NT2/D1 (cell line): ENCODE measurements around the gene VTI1A.

Source experiments
- DNase-seq: peaks from one replicate; pipeline ENCODE4 v3.0.0-alpha.2; 2011; ENCODE audit warnings: low read depth, low spot score
- H3K27me3 ChIP-seq: 2 replicates; pipeline ENCODE4 v1.6.0; 2011; ENCODE audit warnings: mild to moderate bottlenecking; ENCODE audit not compliant: insufficient read length, insufficient read depth
- H3K36me3 ChIP-seq: 2 replicates; pipeline ENCODE4 v1.6.1; 2011; ENCODE audit warnings: mild to moderate bottlenecking, low read length, mixed read lengths; ENCODE audit not compliant: insufficient read depth, insufficient read length
- H3K4me1 ChIP-seq: 2 replicates; pipeline ENCODE4 v1.5.1; 2011; ENCODE audit not compliant: insufficient read depth, insufficient read length
- H3K4me3 ChIP-seq: 2 replicates; pipeline ENCODE4 v1.5.1; 2011; ENCODE audit warnings: low read depth; ENCODE audit not compliant: insufficient read length
- H3K9ac ChIP-seq: 2 replicates; pipeline ENCODE4 v1.6.0; 2011; ENCODE audit warnings: low read depth; ENCODE audit not compliant: insufficient read length
- H3K9me3 ChIP-seq: 2 replicates; pipeline ENCODE4 v1.5.1; 2011; ENCODE audit warnings: mild to moderate bottlenecking, low read length; ENCODE audit not compliant: insufficient read depth
- SUZ12 ChIP-seq: IDR thresholded peaks from 2 replicates; pipeline ENCODE4 v1.6.1; 2011; ENCODE audit not compliant: insufficient read length, insufficient read depth; ENCODE audit errors: extremely low read depth
- YY1 ChIP-seq: IDR thresholded peaks from 2 replicates; pipeline ENCODE4 v1.6.1; 2011; ENCODE audit not compliant: insufficient read length, insufficient read depth
- ZNF274 ChIP-seq: IDR thresholded peaks from 2 replicates; pipeline ENCODE4 v1.6.1; 2011; ENCODE audit warnings: mild to moderate bottlenecking, low read depth, low read length

Gene VTI1A

GRCh38 chr10:112763916-112764520 is 317.0 kb downstream of the VTI1A start:
- no peaks in the 10 kb centered on the region for H3K9me3 ChIP-seq
- H3K27me3 ChIP-seq, result no peaks in the 10 kb centered on the region
- H3K4me1 ChIP-seq, result no peaks in the 10 kb centered on the region
- no peak overlapping the region for H3K9ac ChIP-seq
- H3K36me3 ChIP-seq, result no peaks in the 10 kb centered on the region
- no peak overlapping the region for H3K4me3 ChIP-seq
- no peak for TF ChIP-seq SUZ12
- TF ChIP-seq ZNF274, result no peak
- TF ChIP-seq YY1, result no peak
- DNase-seq, result no peak

DNA sequence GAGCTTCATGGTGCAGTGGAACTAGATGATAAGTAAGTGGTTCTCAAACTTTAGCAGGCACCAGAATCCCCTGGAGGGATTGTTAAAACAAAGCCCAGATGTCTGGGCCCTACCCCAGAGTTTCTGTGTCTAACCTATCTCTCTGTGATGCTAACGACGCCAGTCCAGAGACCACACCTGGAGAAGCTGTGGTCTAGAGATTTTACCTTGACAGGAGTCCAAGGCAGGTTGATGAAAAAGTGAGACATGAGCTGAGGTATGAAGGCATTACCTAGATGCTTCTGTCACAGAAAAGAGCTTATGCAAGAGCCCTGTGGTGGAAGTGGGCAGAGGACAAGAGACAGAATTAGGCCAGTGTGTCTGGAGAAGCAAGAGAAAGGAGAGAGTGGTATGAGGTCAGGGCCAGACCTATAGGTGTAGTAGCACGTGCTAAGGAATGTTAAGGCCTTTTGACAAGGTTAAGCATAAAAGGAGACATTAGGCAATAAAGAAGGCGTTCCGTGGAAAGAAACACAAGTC is 318.8 kb downstream of the VTI1A start:
- no peaks in the 10 kb centered on the region for H3K36me3 ChIP-seq
- no peaks in the 10 kb centered on the region for H3K4me1 ChIP-seq
- H3K9ac ChIP-seq, result no peak overlapping the region
- no peak for DNase-seq
- H3K4me3 ChIP-seq, result no peak overlapping the region
- H3K9me3 ChIP-seq, result no peaks in the 10 kb centered on the region
- no peaks in the 10 kb centered on the region for H3K27me3 ChIP-seq
- TF ChIP-seq YY1 (no peak), ZNF274 (no peak), SUZ12 (no peak)

DNA sequence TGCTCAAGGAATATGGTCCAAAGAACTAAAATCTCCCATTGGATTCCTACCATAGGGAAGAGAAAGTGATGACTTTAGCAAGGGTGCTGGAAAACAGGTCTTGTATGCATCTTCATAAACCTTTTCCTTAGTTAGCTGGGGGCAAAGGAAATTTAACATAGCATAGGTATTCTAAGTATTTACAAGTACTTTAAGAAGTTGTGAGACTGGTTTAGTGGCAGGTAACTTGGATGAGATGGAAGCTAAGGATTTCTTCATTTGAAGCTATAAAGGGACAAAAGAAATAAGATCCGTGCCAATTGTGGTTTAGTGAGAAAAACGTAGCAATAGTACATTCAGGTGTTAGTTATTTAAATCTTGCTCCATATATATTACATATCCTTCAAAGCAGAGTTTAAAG is 319.6 kb downstream of the VTI1A start:
- no peak for DNase-seq
- no peak for TF ChIP-seq ZNF274
- TF ChIP-seq YY1, result no peak
- no peak for TF ChIP-seq SUZ12
- Histone ChIP-seq H3K4me1 (no peaks in the 10 kb centered on the region), H3K27me3 (no peaks in the 10 kb centered on the region), H3K4me3 (no peak overlapping the region), H3K9me3 (no peaks in the 10 kb centered on the region), H3K36me3 (no peaks in the 10 kb centered on the region), H3K9ac (no peak overlapping the region)

- TF ChIP-seq ZNF274 (no peak), YY1 (no peak), SUZ12 (no peak)
- no peak for DNase-seq
- H3K36me3 ChIP-seq, result no peaks in the 10 kb centered on the region
These were observed 320.1 kb downstream of the VTI1A start for GRCh38 chr10:112767156-112767555.

DNA sequence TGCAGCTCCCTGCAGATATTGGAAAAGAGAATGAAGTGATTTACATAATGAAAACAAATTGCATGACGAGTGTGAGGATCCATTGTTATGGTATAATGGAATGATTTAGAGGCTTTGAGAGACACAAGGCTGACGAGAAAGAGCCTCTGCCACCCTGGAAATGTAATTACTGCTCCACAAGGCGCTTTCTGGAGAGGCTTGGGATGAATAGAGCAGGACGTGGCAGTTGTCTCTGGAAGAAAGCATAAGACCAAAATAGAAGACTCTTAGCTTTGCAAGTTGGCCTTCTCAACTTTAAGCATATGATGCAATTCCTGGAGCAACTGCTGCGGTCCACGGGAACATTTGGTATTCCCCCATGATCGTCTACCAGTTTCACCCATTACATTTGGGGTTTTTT is 321.1 kb downstream of the VTI1A start:
- Histone ChIP-seq H3K27me3 (no peaks in the 10 kb centered on the region), H3K4me1 (no peaks in the 10 kb centered on the region), H3K4me3 (no peak overlapping the region), H3K9me3 (no peaks in the 10 kb centered on the region), H3K9ac (no peak overlapping the region), H3K36me3 (no peaks in the 10 kb centered on the region)
- no peak for TF ChIP-seq SUZ12
- TF ChIP-seq YY1, result no peak
- no peak for TF ChIP-seq ZNF274
- DNase-seq, result no peak

More at GRCh38 chr10:112767156-112767555, 320.1 kb downstream of the VTI1A start:
- H3K4me1 ChIP-seq, result no peaks in the 10 kb centered on the region
- H3K9me3 ChIP-seq, result no peaks in the 10 kb centered on the region
- H3K4me3 ChIP-seq, result no peak overlapping the region
- no peak overlapping the region for H3K9ac ChIP-seq
- H3K27me3 ChIP-seq, result no peaks in the 10 kb centered on the region

GRCh38 chr10:112769081-112769480 is 322.1 kb downstream of the VTI1A start:
- Histone ChIP-seq H3K36me3 (no peaks in the 10 kb centered on the region), H3K27me3 (no peaks in the 10 kb centered on the region), H3K9ac (no peak overlapping the region), H3K4me3 (no peak overlapping the region), H3K4me1 (no peaks in the 10 kb centered on the region), H3K9me3 (no peaks in the 10 kb centered on the region)
- no peak for DNase-seq
- no peak for TF ChIP-seq SUZ12
- TF ChIP-seq ZNF274, result no peak
- no peak for TF ChIP-seq YY1

- Histone ChIP-seq H3K4me3 (no peak overlapping the region), H3K9me3 (no peaks in the 10 kb centered on the region), H3K9ac (no peak overlapping the region), H3K27me3 (no peaks in the 10 kb centered on the region), H3K4me1 (no peaks in the 10 kb centered on the region), H3K36me3 (no peaks in the 10 kb centered on the region)
- TF ChIP-seq YY1 (no peak), SUZ12 (no peak), ZNF274 (no peak)
- no peak for DNase-seq
These were observed 322.8 kb downstream of the VTI1A start for GRCh38 chr10:112769611-112770370.
